Measurements from ENCODE around the gene CFAP91. TPM values are rescaled to one million over a fixed set of nuclear protein-coding genes. Genes with fewer than 3 reads are reported as not detected.

Gene CFAP91
- polyA plus RNA-seq, 2 donors = 0.44 to 0.45 TPM

- WGBS, 2 donors = 73 to 74% methylated on average over 4 of the region's 4 CpGs
- H3K4me1 ChIP-seq (ENCODE audit: control insufficient read depth in 2 of 2, insufficient read depth in 2 of 2, low read length in 1 of 2) = peaks cover 3% of the 10 kb centered on the region in 2 donors
- H3K4me3 ChIP-seq (ENCODE audit: low read depth in 1 of 2, low read length in 2 of 2) = no peak overlapping the region
- H3K9me3 ChIP-seq (ENCODE audit: control insufficient read depth in 2 of 2, insufficient read depth in 1 of 2, low read depth in 1 of 2, low read length in 1 of 2) = no peaks in the 10 kb centered on the region
- H3K27ac ChIP-seq (ENCODE audit: low read depth in 2 of 2, low read length in 1 of 2) = no peak overlapping the region
- H3K27me3 ChIP-seq (ENCODE audit: control insufficient read depth in 1 of 2, insufficient read depth in 2 of 2, low read length in 2 of 2) = no peaks in the 10 kb centered on the region
- no peaks in the 10 kb centered on the region for H3K36me3 ChIP-seq (ENCODE audit: control insufficient read depth in 2 of 2, insufficient read depth in 2 of 2, low read length in 1 of 2)
Observed at GRCh38 chr3:119664370-119664769, 38.5 kb upstream of the CFAP91 start.

- H3K27me3 ChIP-seq (ENCODE audit: control insufficient read depth in 1 of 2, insufficient read depth in 2 of 2, low read length in 2 of 2) = no peaks in the 10 kb centered on the region
- no peaks in the 10 kb centered on the region for H3K36me3 ChIP-seq (ENCODE audit: control insufficient read depth in 2 of 2, insufficient read depth in 2 of 2, low read length in 1 of 2)
- 78 to 90% methylated on average over 4 of the region's 4 CpGs for WGBS, 2 donors
- no peak overlapping the region for H3K27ac ChIP-seq (ENCODE audit: low read depth in 2 of 2, low read length in 1 of 2)
- H3K4me1 ChIP-seq (ENCODE audit: control insufficient read depth in 2 of 2, insufficient read depth in 2 of 2, low read length in 1 of 2) = peaks cover 1 to 3% of the 10 kb centered on the region in 2 donors
- H3K4me3 ChIP-seq (ENCODE audit: low read depth in 1 of 2, low read length in 2 of 2) = no peak overlapping the region
- H3K9me3 ChIP-seq (ENCODE audit: control insufficient read depth in 2 of 2, insufficient read depth in 1 of 2, low read depth in 1 of 2, low read length in 1 of 2) = no peaks in the 10 kb centered on the region
Observed at GRCh38 chr3:119664850-119665379, 37.9 kb upstream of the CFAP91 start.

- Histone ChIP-seq H3K4me1 (ENCODE audit: control insufficient read depth in 2 of 2, insufficient read depth in 2 of 2, low read length in 1 of 2) (no peaks in the 10 kb centered on the region), H3K27me3 (ENCODE audit: control insufficient read depth in 1 of 2, insufficient read depth in 2 of 2, low read length in 2 of 2) (no peaks in the 10 kb centered on the region), H3K27ac (ENCODE audit: low read depth in 2 of 2, low read length in 1 of 2) (no peak overlapping the region), H3K9me3 (ENCODE audit: control insufficient read depth in 2 of 2, insufficient read depth in 1 of 2, low read depth in 1 of 2, low read length in 1 of 2) (no peaks in the 10 kb centered on the region), H3K36me3 (ENCODE audit: control insufficient read depth in 2 of 2, insufficient read depth in 2 of 2, low read length in 1 of 2) (no peaks in the 10 kb centered on the region), H3K4me3 (ENCODE audit: low read depth in 1 of 2, low read length in 2 of 2) (no peak overlapping the region)
- WGBS, 2 donors = 85 to 89% methylated on average over 6 of the region's 6 CpGs
Observed at GRCh38 chr3:119665954-119666559, 36.8 kb upstream of the CFAP91 start.

GRCh38 chr3:119669906-119670570 lies 32.8 kb upstream of the CFAP91 start:
- H3K4me1 ChIP-seq (ENCODE audit: control insufficient read depth in 2 of 2, insufficient read depth in 2 of 2, low read length in 1 of 2) = no peaks in the 10 kb centered on the region
- 92 to 94% methylated on average over 5 of the region's 5 CpGs for WGBS, 2 donors
- H3K36me3 ChIP-seq (ENCODE audit: control insufficient read depth in 2 of 2, insufficient read depth in 2 of 2, low read length in 1 of 2) = peaks cover 0 to 5% of the 10 kb centered on the region in 2 donors
- H3K27ac ChIP-seq (ENCODE audit: low read depth in 2 of 2, low read length in 1 of 2) = no peak overlapping the region
- no peaks in the 10 kb centered on the region for H3K27me3 ChIP-seq (ENCODE audit: control insufficient read depth in 1 of 2, insufficient read depth in 2 of 2, low read length in 2 of 2)
- H3K4me3 ChIP-seq (ENCODE audit: low read depth in 1 of 2, low read length in 2 of 2) = no peak overlapping the region
- H3K9me3 ChIP-seq (ENCODE audit: control insufficient read depth in 2 of 2, insufficient read depth in 1 of 2, low read depth in 1 of 2, low read length in 1 of 2) = no peaks in the 10 kb centered on the region

GRCh38 chr3:119672776-119673175 lies 30.0 kb upstream of the CFAP91 start:
- H3K4me3 ChIP-seq (ENCODE audit: low read depth in 1 of 2, low read length in 2 of 2) = no peak overlapping the region
- no peaks in the 10 kb centered on the region for H3K27me3 ChIP-seq (ENCODE audit: control insufficient read depth in 1 of 2, insufficient read depth in 2 of 2, low read length in 2 of 2)
- 87 to 89% methylated on average over 2 of the region's 2 CpGs for WGBS, 2 donors
- H3K27ac ChIP-seq (ENCODE audit: low read depth in 2 of 2, low read length in 1 of 2) = no peak overlapping the region
- no peaks in the 10 kb centered on the region for H3K4me1 ChIP-seq (ENCODE audit: control insufficient read depth in 2 of 2, insufficient read depth in 2 of 2, low read length in 1 of 2)
- peaks cover 0 to 5% of the 10 kb centered on the region in 2 donors for H3K36me3 ChIP-seq (ENCODE audit: control insufficient read depth in 2 of 2, insufficient read depth in 2 of 2, low read length in 1 of 2)
- no peaks in the 10 kb centered on the region for H3K9me3 ChIP-seq (ENCODE audit: control insufficient read depth in 2 of 2, insufficient read depth in 1 of 2, low read depth in 1 of 2, low read length in 1 of 2)

- WGBS, 2 donors = 95% methylated on average over 18 of the region's 18 CpGs
- Histone ChIP-seq H3K9me3 (ENCODE audit: control insufficient read depth in 2 of 2, insufficient read depth in 1 of 2, low read depth in 1 of 2, low read length in 1 of 2) (no peaks in the 10 kb centered on the region), H3K27ac (ENCODE audit: low read depth in 2 of 2, low read length in 1 of 2) (no peak overlapping the region), H3K4me3 (ENCODE audit: low read depth in 1 of 2, low read length in 2 of 2) (no peak overlapping the region), H3K27me3 (ENCODE audit: control insufficient read depth in 1 of 2, insufficient read depth in 2 of 2, low read length in 2 of 2) (no peaks in the 10 kb centered on the region), H3K4me1 (ENCODE audit: control insufficient read depth in 2 of 2, insufficient read depth in 2 of 2, low read length in 1 of 2) (no peaks in the 10 kb centered on the region), H3K36me3 (ENCODE audit: control insufficient read depth in 2 of 2, insufficient read depth in 2 of 2, low read length in 1 of 2) (peaks cover 0 to 5% of the 10 kb centered on the region in 2 donors)
Observed at GRCh38 chr3:119673875-119674274, 28.9 kb upstream of the CFAP91 start.

GRCh38 chr3:119675188-119675874 lies 27.5 kb upstream of the CFAP91 start:
- H3K4me3 ChIP-seq (ENCODE audit: low read depth in 1 of 2, low read length in 2 of 2) = no peak overlapping the region
- WGBS, 2 donors = 79 to 80% methylated on average over 5 of the region's 5 CpGs
- H3K27me3 ChIP-seq (ENCODE audit: control insufficient read depth in 1 of 2, insufficient read depth in 2 of 2, low read length in 2 of 2) = no peaks in the 10 kb centered on the region
- H3K9me3 ChIP-seq (ENCODE audit: control insufficient read depth in 2 of 2, insufficient read depth in 1 of 2, low read depth in 1 of 2, low read length in 1 of 2) = no peaks in the 10 kb centered on the region
- H3K27ac ChIP-seq (ENCODE audit: low read depth in 2 of 2, low read length in 1 of 2) = no peak overlapping the region
- H3K4me1 ChIP-seq (ENCODE audit: control insufficient read depth in 2 of 2, insufficient read depth in 2 of 2, low read length in 1 of 2) = no peaks in the 10 kb centered on the region
- H3K36me3 ChIP-seq (ENCODE audit: control insufficient read depth in 2 of 2, insufficient read depth in 2 of 2, low read length in 1 of 2) = peaks cover 0 to 5% of the 10 kb centered on the region in 2 donors

GRCh38 chr3:119676020-119676419 lies 26.8 kb upstream of the CFAP91 start:
- Histone ChIP-seq H3K4me1 (ENCODE audit: control insufficient read depth in 2 of 2, insufficient read depth in 2 of 2, low read length in 1 of 2) (no peaks in the 10 kb centered on the region), H3K4me3 (ENCODE audit: low read depth in 1 of 2, low read length in 2 of 2) (peak overlapping the region in 1 of 2 donors; percentile 71), H3K36me3 (ENCODE audit: control insufficient read depth in 2 of 2, insufficient read depth in 2 of 2, low read length in 1 of 2) (peaks cover 0 to 5% of the 10 kb centered on the region in 2 donors), H3K27me3 (ENCODE audit: control insufficient read depth in 1 of 2, insufficient read depth in 2 of 2, low read length in 2 of 2) (no peaks in the 10 kb centered on the region), H3K9me3 (ENCODE audit: control insufficient read depth in 2 of 2, insufficient read depth in 1 of 2, low read depth in 1 of 2, low read length in 1 of 2) (no peaks in the 10 kb centered on the region), H3K27ac (ENCODE audit: low read depth in 2 of 2, low read length in 1 of 2) (no peak overlapping the region)
- WGBS, 2 donors = 15 to 22% methylated on average over 1 of the region's 1 CpG

- peak within 1 kb of the TSS; percentile 91 to 93 for H3K27ac ChIP-seq (ENCODE audit: low read depth in 2 of 2, low read length in 1 of 2)
- no peaks in the 10 kb centered on the region for H3K4me1 ChIP-seq (ENCODE audit: control insufficient read depth in 2 of 2, insufficient read depth in 2 of 2, low read length in 1 of 2)
- H3K9me3 ChIP-seq (ENCODE audit: control insufficient read depth in 2 of 2, insufficient read depth in 1 of 2, low read depth in 1 of 2, low read length in 1 of 2) = no peaks in the 10 kb centered on the region
- H3K27me3 ChIP-seq (ENCODE audit: control insufficient read depth in 1 of 2, insufficient read depth in 2 of 2, low read length in 2 of 2) = no peaks in the 10 kb centered on the region
- WGBS, 2 donors = 0% methylated on average over 53 of the region's 54 CpGs
- peaks cover 0 to 5% of the 10 kb centered on the region in 2 donors for H3K36me3 ChIP-seq (ENCODE audit: control insufficient read depth in 2 of 2, insufficient read depth in 2 of 2, low read length in 1 of 2)
- peak within 1 kb of the TSS; percentile 71 to 73 for H3K4me3 ChIP-seq (ENCODE audit: low read depth in 1 of 2, low read length in 2 of 2)
Observed at GRCh38 chr3:119676771-119677640, 25.8 kb upstream of the CFAP91 start, which contains the start of gene COX17. Gene COX17, minus strand, starts transcription at chr3:119677406. Its CDS starts 96 bp downstream, at chr3:119677310.
